Right atrium auricular region (tissue), 2 donors: ENCODE data around the gene CDSN. TPM values are rescaled to one million over a fixed set of nuclear protein-coding genes. Genes with fewer than 3 reads are reported as not detected.
"Not testable (repeated sequence)": the region's sequence is repeated elsewhere in the genome, so short reads cannot be mapped to it uniquely, and the experiment has no call there.

Experiments
- DNase-seq: peaks from one replicate; pipeline ENCODE4 v3.0.0-alpha.2; 2019; ENCODE audit warnings: low spot score
- H3K27ac ChIP-seq, 2 donors: fragments of 200-600 bp; sonication (generic); 1 replicate in 1 of 2; 2 replicates in 1 of 2; pipeline ENCODE4 v1.5.1; 2016 to 2019
- H3K27me3 ChIP-seq, 2 donors: fragments of 200-600 bp; sonication (generic); one replicate each; pipeline versions ENCODE4 v1.5.1 to v1.6.0; 2017 to 2019
- H3K36me3 ChIP-seq: fragments of 200-600 bp; sonication (generic); one replicate; pipeline ENCODE4 v1.5.1; 2016
- H3K4me1 ChIP-seq, 2 donors: fragments of 200-600 bp; sonication (generic); one replicate each; pipeline versions ENCODE4 v1.5.1 to v1.6.0; 2017 to 2019
- H3K4me3 ChIP-seq, 2 donors: fragments of 200-600 bp; sonication (generic); 1 replicate in 1 of 2; 2 replicates in 1 of 2; pipeline ENCODE4 v1.5.1; 2017 to 2019; ENCODE audit warnings: mild to moderate bottlenecking in 1 of 2, moderate library complexity in 1 of 2
- H3K9me3 ChIP-seq, 2 donors: fragments of 200-600 bp; sonication (generic); one replicate each; pipeline ENCODE4 v1.5.1; 2019
- total RNA-seq, 2 donors: library from RNA; depleted of rRNA; stranded (reverse); fragments of >200 nt; gene quantifications; one replicate each; pipeline ENCODE4 v1.1.0, GENCODE V29; 2016
- TF ChIP-seq, protein P1 (sequence below), 2 donors: fragments of 200-600 bp; sonication (generic); IDR thresholded peaks; one replicate each; pipeline ENCODE4 v1.5.1; 2019; ENCODE audit warnings: antibody characterized with exemption in 2 of 2

Gene CDSN
- total RNA-seq, 2 donors from 2014 or later, result not detected

DNA sequence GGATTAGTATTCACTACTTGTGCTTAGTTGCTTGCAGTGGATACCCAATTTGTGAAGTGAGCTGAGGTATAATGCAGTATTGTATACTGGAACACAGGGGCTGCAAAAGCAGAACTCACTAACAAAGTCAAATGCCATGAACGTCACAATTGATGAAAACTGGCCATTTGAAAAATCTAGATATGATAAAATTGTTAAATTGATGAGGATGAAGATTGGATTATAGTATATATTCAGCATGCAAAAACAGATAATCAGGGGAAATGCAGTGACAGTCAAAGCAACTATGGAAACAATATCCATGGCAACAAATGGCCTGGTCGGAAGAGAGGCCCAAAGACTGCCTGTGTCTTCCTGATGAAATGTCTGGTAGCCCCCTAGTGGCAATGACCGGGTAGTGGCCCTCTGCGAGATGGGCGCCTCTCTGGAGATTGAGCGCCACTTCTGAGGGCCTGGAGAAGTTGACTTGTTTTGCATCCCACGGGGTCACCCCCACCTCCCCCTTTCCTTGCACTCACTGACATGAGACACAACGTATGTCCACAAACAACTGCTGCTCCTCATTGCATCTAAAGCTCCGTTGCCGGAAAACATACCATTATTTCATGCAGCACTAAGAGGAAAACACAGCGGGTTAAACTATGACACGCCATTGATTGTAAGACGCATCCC, 51.4 kb downstream of the CDSN start:
- Histone ChIP-seq H3K4me3 (no peak overlapping the region), H3K4me1 (peaks cover 0 to 5% of the 10 kb centered on the region in 2 donors), H3K27me3 (no peaks in the 10 kb centered on the region), H3K9me3 (no peaks in the 10 kb centered on the region), H3K36me3 (no peaks in the 10 kb centered on the region), H3K27ac (no peak overlapping the region)
- DNase-seq, result peak; percentile 77
- TF ChIP-seq, protein P1, sequence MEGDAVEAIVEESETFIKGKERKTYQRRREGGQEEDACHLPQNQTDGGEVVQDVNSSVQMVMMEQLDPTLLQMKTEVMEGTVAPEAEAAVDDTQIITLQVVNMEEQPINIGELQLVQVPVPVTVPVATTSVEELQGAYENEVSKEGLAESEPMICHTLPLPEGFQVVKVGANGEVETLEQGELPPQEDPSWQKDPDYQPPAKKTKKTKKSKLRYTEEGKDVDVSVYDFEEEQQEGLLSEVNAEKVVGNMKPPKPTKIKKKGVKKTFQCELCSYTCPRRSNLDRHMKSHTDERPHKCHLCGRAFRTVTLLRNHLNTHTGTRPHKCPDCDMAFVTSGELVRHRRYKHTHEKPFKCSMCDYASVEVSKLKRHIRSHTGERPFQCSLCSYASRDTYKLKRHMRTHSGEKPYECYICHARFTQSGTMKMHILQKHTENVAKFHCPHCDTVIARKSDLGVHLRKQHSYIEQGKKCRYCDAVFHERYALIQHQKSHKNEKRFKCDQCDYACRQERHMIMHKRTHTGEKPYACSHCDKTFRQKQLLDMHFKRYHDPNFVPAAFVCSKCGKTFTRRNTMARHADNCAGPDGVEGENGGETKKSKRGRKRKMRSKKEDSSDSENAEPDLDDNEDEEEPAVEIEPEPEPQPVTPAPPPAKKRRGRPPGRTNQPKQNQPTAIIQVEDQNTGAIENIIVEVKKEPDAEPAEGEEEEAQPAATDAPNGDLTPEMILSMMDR (IDR thresholded peaks at IDR 0.05), result peak; percentile 78 to 91

DNA sequence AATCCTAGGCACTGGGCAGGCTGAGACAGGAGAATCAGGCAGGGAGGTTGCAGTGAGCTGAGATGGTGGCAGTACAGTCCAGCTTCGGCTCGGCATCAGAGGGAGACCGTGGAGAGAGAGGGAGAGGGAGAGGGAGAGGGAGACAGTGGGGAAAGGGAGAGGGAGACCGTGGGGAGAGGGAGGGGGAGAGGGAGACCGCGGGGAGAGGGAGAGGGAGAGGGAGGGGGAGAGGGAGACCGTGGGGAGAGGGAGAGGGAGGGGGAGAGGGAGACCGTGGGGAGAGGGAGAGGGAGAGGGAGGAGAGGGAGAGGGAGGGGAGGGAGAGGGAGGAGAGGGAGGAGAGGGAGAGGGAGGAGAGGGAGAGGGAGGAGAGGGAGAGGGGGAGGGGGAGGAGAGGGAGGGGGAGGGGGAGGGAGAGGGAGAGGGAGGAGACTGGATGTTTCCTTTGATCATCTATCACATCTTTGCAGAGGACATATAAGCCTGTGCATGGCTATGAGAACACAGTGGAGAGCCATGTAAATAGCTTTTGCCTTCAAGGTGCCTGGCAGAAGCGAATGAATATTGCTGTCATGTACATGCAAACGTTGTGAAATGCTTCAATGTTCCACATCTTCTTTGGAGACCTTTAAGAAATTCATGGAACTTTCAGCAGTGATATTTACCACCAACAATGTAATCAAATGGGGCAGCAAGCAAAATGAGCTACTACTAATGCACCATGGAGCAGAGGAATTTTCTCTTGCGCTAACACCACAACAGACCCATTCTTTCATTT, 52.2 kb downstream of the CDSN start:
- not testable (repeated sequence) for H3K27ac ChIP-seq, H3K4me1 ChIP-seq, H3K36me3 ChIP-seq, DNase-seq, H3K27me3 ChIP-seq, H3K4me3 ChIP-seq, H3K9me3 ChIP-seq

DNA sequence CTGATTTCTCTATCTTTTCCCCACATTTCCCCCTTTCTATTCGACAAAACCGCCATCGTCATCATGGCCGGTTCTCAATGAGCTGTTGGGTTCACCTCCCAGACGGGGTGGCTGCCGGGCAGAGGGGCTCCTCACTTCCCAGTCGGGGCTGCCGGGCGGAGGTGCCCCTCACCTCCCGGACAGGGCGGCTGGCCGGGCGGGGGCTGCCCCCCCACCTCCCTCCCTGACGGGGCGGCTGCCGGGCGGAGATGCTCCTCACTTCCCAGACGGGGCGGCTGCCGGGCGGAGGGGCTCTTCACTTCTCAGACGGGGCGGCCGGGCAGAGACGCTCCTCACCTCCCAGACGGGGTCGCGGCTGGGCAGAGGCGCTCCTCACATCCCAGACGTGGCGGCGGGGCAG, 53.2 kb downstream of the CDSN start:
- H3K9me3 ChIP-seq, result not testable (repeated sequence)

DNA sequence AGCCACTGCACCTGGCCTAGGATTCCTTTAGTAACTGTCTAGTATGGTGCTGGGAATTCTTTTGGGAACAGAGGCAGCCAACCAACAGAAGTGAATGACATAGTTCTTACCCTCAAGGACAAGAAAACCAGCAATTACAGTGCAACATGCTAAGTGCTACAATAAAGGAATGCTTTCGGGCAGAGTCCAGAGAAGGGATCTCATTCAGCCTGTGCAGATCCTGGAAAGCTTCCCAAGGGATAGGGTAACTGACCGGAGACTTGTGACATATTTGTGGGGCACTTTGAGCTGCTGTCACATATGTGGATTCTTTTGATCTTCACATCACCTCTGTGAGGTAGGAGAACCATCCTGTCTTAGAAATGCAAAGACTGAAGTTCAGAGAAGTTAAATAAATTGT, 54.7 kb downstream of the CDSN start:
- DNase-seq, result no peak
- Histone ChIP-seq H3K27ac (no peak overlapping the region), H3K36me3 (no peaks in the 10 kb centered on the region), H3K4me3 (no peak overlapping the region), H3K4me1 (no peaks in the 10 kb centered on the region), H3K9me3 (no peaks in the 10 kb centered on the region), H3K27me3 (no peaks in the 10 kb centered on the region)
- TF ChIP-seq, protein P1 (IDR thresholded peaks at IDR 0.05), result no peak

More for the DNA sequence above, 53.2 kb downstream of the CDSN start:
- H3K27me3 ChIP-seq, H3K4me1 ChIP-seq, DNase-seq, H3K27ac ChIP-seq, H3K36me3 ChIP-seq, H3K4me3 ChIP-seq: not testable (repeated sequence)

Other genes starting within 250 kb of the CDSN start
- gene DDR1, start 235.9 kb downstream of the CDSN start, total RNA-seq, result 100 to 1,000 TPM in 1 of 2 donors, 10 to 100 TPM in 1; 61.7 to 106 TPM
- 1 to 10 TPM; 3.6 to 4.0 TPM for gene GTF2H4, start 212.2 kb downstream of the CDSN start, total RNA-seq
- 10 to 100 TPM; 12.1 to 13.6 TPM for gene VARS2, start 206.2 kb downstream of the CDSN start, total RNA-seq
- not detected for gene SFTA2, start 188.3 kb downstream of the CDSN start, total RNA-seq
- not detected for gene MUCL3, start 179.5 kb downstream of the CDSN start, total RNA-seq
- gene MUC21, start 136.7 kb downstream of the CDSN start, total RNA-seq, result not detected
- not detected for gene MUC22, start 110.0 kb downstream of the CDSN start, total RNA-seq
- gene C6orf15, start 7.9 kb downstream of the CDSN start, total RNA-seq, result not detected
- 1 to 10 TPM in 1 of 2 donors, under 1 TPM in 1; 0.33 to 1.5 TPM for gene PSORS1C1, start 5.6 kb downstream of the CDSN start, total RNA-seq
- not detected for gene PSORS1C2, start 18.6 kb upstream of the CDSN start, total RNA-seq
- gene CCHCR1, start 37.4 kb upstream of the CDSN start, total RNA-seq, result 1 to 10 TPM; 7.6 to 9.1 TPM
- gene TCF19, start 38.1 kb upstream of the CDSN start, total RNA-seq, result 1 to 10 TPM; 1.5 to 1.6 TPM
- not detected for gene POU5F1, start 50.2 kb upstream of the CDSN start, total RNA-seq
- 100 to 1,000 TPM; 122 to 503 TPM for gene HLA-C, start 151.6 kb upstream of the CDSN start, total RNA-seq
- 100 to 1,000 TPM; 297 to 584 TPM for gene HLA-B, start 236.7 kb upstream of the CDSN start, total RNA-seq